ENCODE results near the gene TRAPPC3. TPM values are rescaled to one million over a fixed set of nuclear protein-coding genes. Genes with fewer than 3 reads are reported as not detected.

Gene TRAPPC3
- polyA plus RNA-seq, 1 donor (not counting 4 experiments of a cell fraction or from before 2014, with no cell fraction given), result 173 TPM

DNA sequence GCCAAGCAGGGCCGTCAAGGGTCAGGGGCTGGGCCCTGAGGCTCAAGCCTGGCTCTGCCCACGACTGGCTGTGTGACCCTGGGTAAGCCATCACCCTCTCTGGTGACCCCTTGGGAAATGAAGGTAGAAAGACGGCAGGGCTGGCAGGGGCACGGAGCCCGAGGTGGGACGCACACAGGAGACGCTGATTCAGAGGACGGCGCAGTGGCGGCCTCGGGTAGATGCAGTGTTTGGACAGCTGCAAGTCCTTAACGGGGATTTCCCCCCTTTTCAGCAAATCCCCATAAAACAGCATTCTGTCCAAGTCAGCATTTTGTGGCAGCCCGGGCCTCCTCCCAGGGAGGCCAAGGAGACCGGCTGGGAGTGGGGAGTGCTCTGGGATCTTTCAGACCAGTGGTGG, 41.0 kb downstream of the TRAPPC3 start:
- Histone ChIP-seq H4K20me1 (ENCODE audit: control insufficient read depth, extremely low read depth, insufficient read depth, low read length) (no peaks in the 10 kb centered on the region), H3K9ac (ENCODE audit: control insufficient read depth, extremely low read depth, insufficient read depth, low read length) (peak overlapping the region; percentile 53), H3K36me3 (ENCODE audit: control insufficient read depth in 2 of 2, extremely low read depth in 1 of 2, insufficient read depth in 2 of 2, low read length in 2 of 2) (no peaks in the 10 kb centered on the region), H3K27me3 (ENCODE audit: control insufficient read depth, extremely low read depth, insufficient read depth, low read length) (no peaks in the 10 kb centered on the region), H3K79me2 (ENCODE audit: control insufficient read depth, insufficient read depth, low read length) (no peaks in the 10 kb centered on the region), H3K4me3 (ENCODE audit: control insufficient read depth in 2 of 3, extremely low read depth in 1 of 3, insufficient read depth in 2 of 3, low read depth in 1 of 3, low read length in 3 of 3) (no peak overlapping the region), H3K4me2 (ENCODE audit: control insufficient read depth, extremely low read depth, insufficient read depth, low read depth, low read length) (no peak overlapping the region), H2AFZ (ENCODE audit: control insufficient read depth, low read length) (no peak overlapping the region), H3K9me3 (ENCODE audit: control insufficient read depth, low read depth, low read length) (no peaks in the 10 kb centered on the region), H3K9me1 (ENCODE audit: control insufficient read depth, extremely low read depth, insufficient read depth, low read length) (no peaks in the 10 kb centered on the region), H3K4me1 (ENCODE audit: control insufficient read depth, extremely low read depth, insufficient read depth, low read length) (peaks cover 14% of the 10 kb centered on the region), H3K27ac (ENCODE audit: control insufficient read depth, insufficient read depth, low read length) (no peak overlapping the region)
- FAIRE-seq (no peak), DNase-seq (ENCODE audit: low read depth, low spot score) (no peak)
- TF ChIP-seq EZH2 (IDR thresholded peaks at IDR 0.05; ENCODE audit: low read length), result no peak
- TF ChIP-seq, protein P1, sequence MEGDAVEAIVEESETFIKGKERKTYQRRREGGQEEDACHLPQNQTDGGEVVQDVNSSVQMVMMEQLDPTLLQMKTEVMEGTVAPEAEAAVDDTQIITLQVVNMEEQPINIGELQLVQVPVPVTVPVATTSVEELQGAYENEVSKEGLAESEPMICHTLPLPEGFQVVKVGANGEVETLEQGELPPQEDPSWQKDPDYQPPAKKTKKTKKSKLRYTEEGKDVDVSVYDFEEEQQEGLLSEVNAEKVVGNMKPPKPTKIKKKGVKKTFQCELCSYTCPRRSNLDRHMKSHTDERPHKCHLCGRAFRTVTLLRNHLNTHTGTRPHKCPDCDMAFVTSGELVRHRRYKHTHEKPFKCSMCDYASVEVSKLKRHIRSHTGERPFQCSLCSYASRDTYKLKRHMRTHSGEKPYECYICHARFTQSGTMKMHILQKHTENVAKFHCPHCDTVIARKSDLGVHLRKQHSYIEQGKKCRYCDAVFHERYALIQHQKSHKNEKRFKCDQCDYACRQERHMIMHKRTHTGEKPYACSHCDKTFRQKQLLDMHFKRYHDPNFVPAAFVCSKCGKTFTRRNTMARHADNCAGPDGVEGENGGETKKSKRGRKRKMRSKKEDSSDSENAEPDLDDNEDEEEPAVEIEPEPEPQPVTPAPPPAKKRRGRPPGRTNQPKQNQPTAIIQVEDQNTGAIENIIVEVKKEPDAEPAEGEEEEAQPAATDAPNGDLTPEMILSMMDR (optimal IDR thresholded peaks at IDR 0.05 in 1 of 3, IDR thresholded peaks at IDR 0.05 in 1 of 3, conservative IDR thresholded peaks at IDR 0.05 in 1 of 3; ENCODE audit: extremely low read depth in 1 of 3, insufficient read depth in 2 of 3, low read length in 3 of 3), result no peak
- dilution Hi-C loops (cut with MboI; ENCODE audit: extremely low pct_ligation_motif_present, low sequenced_read_pairs), result no loop called here

- TF ChIP-seq EZH2 (IDR thresholded peaks at IDR 0.05; ENCODE audit: low read length), result no peak
- TF ChIP-seq, protein P1 (optimal IDR thresholded peaks at IDR 0.05 in 1 of 3, IDR thresholded peaks at IDR 0.05 in 1 of 3, conservative IDR thresholded peaks at IDR 0.05 in 1 of 3; ENCODE audit: extremely low read depth in 1 of 3, insufficient read depth in 2 of 3, low read length in 3 of 3), result no peak
- H3K4me1 ChIP-seq (ENCODE audit: control insufficient read depth, extremely low read depth, insufficient read depth, low read length), result peaks cover 14% of the 10 kb centered on the region
- no peaks in the 10 kb centered on the region for H3K36me3 ChIP-seq (ENCODE audit: control insufficient read depth in 2 of 2, extremely low read depth in 1 of 2, insufficient read depth in 2 of 2, low read length in 2 of 2)
- no peaks in the 10 kb centered on the region for H3K79me2 ChIP-seq (ENCODE audit: control insufficient read depth, insufficient read depth, low read length)
- no peak for FAIRE-seq
- H3K4me2 ChIP-seq (ENCODE audit: control insufficient read depth, extremely low read depth, insufficient read depth, low read depth, low read length), result no peak overlapping the region
- no peaks in the 10 kb centered on the region for H3K9me1 ChIP-seq (ENCODE audit: control insufficient read depth, extremely low read depth, insufficient read depth, low read length)
- no peaks in the 10 kb centered on the region for H3K9me3 ChIP-seq (ENCODE audit: control insufficient read depth, low read depth, low read length)
- DNase-seq (ENCODE audit: low read depth, low spot score), result no peak
- H3K9ac ChIP-seq (ENCODE audit: control insufficient read depth, extremely low read depth, insufficient read depth, low read length), result no peak overlapping the region
- H3K27ac ChIP-seq (ENCODE audit: control insufficient read depth, insufficient read depth, low read length), result no peak overlapping the region
- H3K27me3 ChIP-seq (ENCODE audit: control insufficient read depth, extremely low read depth, insufficient read depth, low read length), result no peaks in the 10 kb centered on the region
- dilution Hi-C loops (cut with MboI; ENCODE audit: extremely low pct_ligation_motif_present, low sequenced_read_pairs), result no loop called here
- H4K20me1 ChIP-seq (ENCODE audit: control insufficient read depth, extremely low read depth, insufficient read depth, low read length), result no peaks in the 10 kb centered on the region
- no peak overlapping the region for H2AFZ ChIP-seq (ENCODE audit: control insufficient read depth, low read length)
- no peak overlapping the region for H3K4me3 ChIP-seq (ENCODE audit: control insufficient read depth in 2 of 3, extremely low read depth in 1 of 3, insufficient read depth in 2 of 3, low read depth in 1 of 3, low read length in 3 of 3)
Measured at GRCh38 chr1:36107394-36107793, 41.9 kb downstream of the TRAPPC3 start.

Measured in keratinocyte (primary cell).